ENCODE data around the gene SRF.

- TF ChIP-seq CTCF (conservative IDR thresholded peaks at IDR 0.05; ENCODE audit: low read depth, low read length) (no peak), EZH2 (IDR thresholded peaks at IDR 0.05; ENCODE audit: low read length, unreplicated experiment) (no peak), EZH2phosphoT487 (IDR thresholded peaks at IDR 0.05; ENCODE audit: borderline replicate concordance, low read length) (no peak)
These were observed 21.8 kb upstream of the SRF start for GRCh38 chr6:43149265-43149664.

All from PC-3 (cell line).